SJCRH30 (cell line): ENCODE measurements around the gene GPRIN2. TPM values are rescaled to one million over a fixed set of nuclear protein-coding genes. Genes with fewer than 3 reads are reported as not detected.
"Not testable (repeated sequence)": the region's sequence is repeated elsewhere in the genome, so short reads cannot be mapped to it uniquely, and the experiment has no call there.

Experiments used
- DNase-seq, 2 experiments: peaks; one replicate each; pipeline ENCODE4 v3.0.0-alpha.2; 2015 to 2020
- H3K27ac ChIP-seq: fragments of 250-450 bp; sonication (Bioruptor Pico); 2 replicates; pipeline ENCODE4 v1.5.1; 2020; ENCODE audit warnings: mild to moderate bottlenecking, moderate library complexity
- H3K27me3 ChIP-seq: fragments of 250-450 bp; sonication (Bioruptor Pico); 2 replicates; pipeline ENCODE4 v1.5.1; 2020; ENCODE audit warnings: mild to moderate bottlenecking, moderate library complexity
- H3K36me3 ChIP-seq: fragments of 250-450 bp; sonication (Bioruptor Pico); 2 replicates; pipeline ENCODE4 v1.5.1; 2020; ENCODE audit warnings: mild to moderate bottlenecking, moderate library complexity
- H3K4me1 ChIP-seq: fragments of 250-450 bp; sonication (Bioruptor Pico); 2 replicates; pipeline ENCODE4 v1.5.1; 2020; ENCODE audit warnings: mild to moderate bottlenecking, moderate library complexity
- H3K4me3 ChIP-seq: fragments of 250-450 bp; sonication (Bioruptor Pico); 2 replicates; pipeline ENCODE4 v1.5.1; 2020; ENCODE audit warnings: mild to moderate bottlenecking, moderate library complexity
- H3K9me3 ChIP-seq: fragments of 250-450 bp; sonication (Bioruptor Pico); replicated peaks from 2 replicates; pipeline ENCODE4 v1.5.1; 2020; ENCODE audit warnings: mild to moderate bottlenecking, moderate library complexity
- total RNA-seq: library from RNA; depleted of rRNA; stranded (reverse); fragments of >200 nt; shearing (Covaris generic); gene quantifications from 2 replicates; pipeline ENCODE4 v1.2.3, GENCODE V29; 2014

Gene GPRIN2
- total RNA-seq, 1 experiment from 2014 or later = not detected

- no peaks in the 10 kb centered on the region for H3K9me3 ChIP-seq
- DNase-seq = no peak
- no peaks in the 10 kb centered on the region for H3K4me1 ChIP-seq
- H3K27ac ChIP-seq = no peak overlapping the region
- H3K27me3 ChIP-seq = no peaks in the 10 kb centered on the region
- no peak overlapping the region for H3K4me3 ChIP-seq
- H3K36me3 ChIP-seq = no peaks in the 10 kb centered on the region
Observed at GRCh38 chr10:46538717-46539426, 17.6 kb downstream of the GPRIN2 start.

DNA sequence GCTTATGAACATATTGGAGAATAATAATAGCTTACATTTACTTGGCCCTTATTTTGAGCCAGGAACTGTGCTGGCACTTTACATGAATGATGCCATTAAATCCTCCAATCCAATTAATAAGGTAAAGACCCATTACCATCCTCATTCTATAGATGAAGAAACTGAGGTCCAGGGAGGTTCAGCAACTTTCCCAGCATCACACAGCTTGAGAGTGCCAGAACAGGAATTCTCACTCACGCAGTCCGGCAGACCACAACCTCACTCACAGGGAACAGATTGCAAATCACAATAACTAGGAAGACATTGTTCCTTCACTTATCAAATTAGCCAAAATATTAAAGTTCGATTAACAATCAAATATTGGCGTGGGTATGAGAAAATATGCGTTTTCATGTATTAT is 18.3 kb downstream of the GPRIN2 start:
- no peak for DNase-seq
- Histone ChIP-seq H3K9me3 (no peaks in the 10 kb centered on the region), H3K27me3 (no peaks in the 10 kb centered on the region), H3K36me3 (no peaks in the 10 kb centered on the region), H3K27ac (no peak overlapping the region), H3K4me3 (no peak overlapping the region), H3K4me1 (no peaks in the 10 kb centered on the region)

GRCh38 chr10:46537309-46537708 is 19.1 kb downstream of the GPRIN2 start:
- Histone ChIP-seq H3K27me3 (no peaks in the 10 kb centered on the region), H3K27ac (no peak overlapping the region)
- no peak for DNase-seq

GRCh38 chr10:46536781-46537180 is 19.7 kb downstream of the GPRIN2 start:
- Histone ChIP-seq H3K27me3 (no peaks in the 10 kb centered on the region), H3K4me3 (no peak overlapping the region), H3K36me3 (no peaks in the 10 kb centered on the region), H3K9me3 (no peaks in the 10 kb centered on the region), H3K27ac (no peak overlapping the region), H3K4me1 (no peaks in the 10 kb centered on the region)
- DNase-seq = no peak

More at GRCh38 chr10:46537309-46537708, 19.1 kb downstream of the GPRIN2 start:
- Histone ChIP-seq H3K9me3 (no peaks in the 10 kb centered on the region), H3K36me3 (no peaks in the 10 kb centered on the region), H3K4me3 (no peak overlapping the region), H3K4me1 (no peaks in the 10 kb centered on the region)

DNA sequence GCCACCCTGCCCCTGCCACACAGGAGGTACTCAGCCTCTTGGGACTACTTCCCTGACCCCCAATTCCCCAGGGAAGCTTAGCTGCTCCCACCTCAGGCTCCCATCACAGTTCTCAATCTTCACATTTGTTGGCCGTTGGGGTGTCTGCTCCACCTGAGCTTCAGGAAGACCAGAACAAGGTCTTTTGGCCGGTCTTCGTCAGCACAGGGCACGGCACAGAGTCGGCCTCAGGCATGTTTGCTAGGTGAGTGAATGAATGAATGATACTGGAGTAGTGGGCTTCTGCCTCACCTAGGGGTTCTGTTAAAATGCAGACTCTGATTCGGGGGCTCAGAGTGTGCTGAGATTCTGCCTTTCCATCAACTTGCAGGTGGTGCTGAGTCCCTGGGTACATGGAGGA is 20.3 kb downstream of the GPRIN2 start:
- Histone ChIP-seq H3K4me1 (no peaks in the 10 kb centered on the region), H3K27ac (no peak overlapping the region), H3K36me3 (no peaks in the 10 kb centered on the region), H3K9me3 (no peaks in the 10 kb centered on the region), H3K4me3 (no peak overlapping the region), H3K27me3 (no peaks in the 10 kb centered on the region)
- no peak for DNase-seq

- Histone ChIP-seq H3K36me3 (no peaks in the 10 kb centered on the region), H3K4me1 (no peaks in the 10 kb centered on the region), H3K27me3 (no peaks in the 10 kb centered on the region), H3K4me3 (no peak overlapping the region), H3K9me3 (no peaks in the 10 kb centered on the region), H3K27ac (no peak overlapping the region)
- DNase-seq = no peak
Observed at GRCh38 chr10:46534828-46535524, 21.5 kb downstream of the GPRIN2 start.

DNA sequence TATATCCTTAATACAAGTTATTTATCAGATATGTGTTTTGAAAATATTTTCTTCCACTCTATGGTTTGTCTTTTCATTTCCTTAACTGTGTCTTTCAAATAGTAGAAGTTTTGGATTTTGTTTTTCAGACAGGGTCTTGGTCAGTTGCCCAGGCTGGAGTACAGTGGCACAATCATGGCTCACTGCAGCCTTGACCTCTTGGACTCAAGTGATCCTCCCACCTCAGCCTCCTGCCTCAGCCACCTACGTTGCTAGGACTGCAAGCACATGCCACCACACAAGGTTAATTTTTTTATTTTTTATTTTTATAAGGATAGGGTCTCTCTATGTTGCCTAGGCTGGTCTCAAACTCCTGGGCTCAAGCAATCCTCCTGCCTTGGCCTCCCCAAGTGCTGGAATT is 24.2 kb downstream of the GPRIN2 start:
- not testable (repeated sequence) for H3K4me1 ChIP-seq

DNA sequence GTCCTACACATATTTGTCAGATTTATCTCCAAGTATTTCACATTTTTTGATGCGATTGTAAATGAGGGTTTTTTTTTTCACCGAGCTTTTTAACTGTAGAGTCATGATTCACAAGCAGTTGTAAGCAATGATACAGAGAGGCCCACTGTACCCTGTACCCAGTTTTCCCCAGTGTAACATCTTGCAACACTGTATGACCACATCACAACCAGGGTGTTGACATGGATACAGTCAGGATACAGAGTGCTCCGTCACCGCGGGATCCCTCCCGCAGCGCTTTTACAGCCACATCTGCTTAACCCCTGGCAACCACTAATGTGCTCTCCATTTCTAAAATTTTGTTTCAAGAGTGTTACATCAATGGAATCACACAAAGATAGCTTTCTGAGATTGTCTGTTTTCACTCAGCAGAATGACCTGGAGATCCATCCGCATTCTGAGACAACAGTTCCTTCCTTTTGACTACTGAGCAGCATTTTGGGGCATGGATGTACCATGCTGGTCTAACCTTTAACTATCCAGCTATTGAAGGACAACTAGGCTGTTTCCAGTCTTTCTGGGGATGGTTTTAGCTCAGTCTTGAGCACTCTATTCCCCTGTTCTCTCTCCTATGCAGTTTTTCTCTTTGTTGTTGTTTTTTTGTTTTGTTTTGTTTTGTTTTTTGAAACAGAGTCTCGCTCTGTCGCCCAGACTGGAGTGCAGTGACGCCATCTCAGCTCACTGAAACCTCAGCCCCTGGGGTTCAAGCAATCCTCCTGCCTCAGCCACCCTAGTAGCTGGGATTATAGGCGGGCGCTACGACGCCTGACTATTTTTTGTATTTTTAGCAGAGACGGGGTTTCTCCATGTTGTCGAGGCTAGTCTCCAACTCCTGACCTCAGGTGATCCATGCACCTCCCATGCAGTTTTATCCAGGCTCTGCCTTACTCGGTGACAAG is 25.9 kb downstream of the GPRIN2 start:
- no peak overlapping the region for H3K4me3 ChIP-seq
- no peak overlapping the region for H3K27ac ChIP-seq
- no peaks in the 10 kb centered on the region for H3K4me1 ChIP-seq
- no peaks in the 10 kb centered on the region for H3K27me3 ChIP-seq
- no peak for DNase-seq
- H3K36me3 ChIP-seq = no peaks in the 10 kb centered on the region
- no peaks in the 10 kb centered on the region for H3K9me3 ChIP-seq

More for the DNA sequence above, 24.2 kb downstream of the GPRIN2 start:
- not testable (repeated sequence) for H3K9me3 ChIP-seq, H3K4me3 ChIP-seq, H3K36me3 ChIP-seq, H3K27ac ChIP-seq, DNase-seq, H3K27me3 ChIP-seq

- H3K27me3 ChIP-seq, H3K4me3 ChIP-seq, H3K27ac ChIP-seq, DNase-seq, H3K4me1 ChIP-seq, H3K9me3 ChIP-seq, H3K36me3 ChIP-seq: not testable (repeated sequence)
Observed at GRCh38 chr10:46529742-46530141, 26.7 kb downstream of the GPRIN2 start.

DNA sequence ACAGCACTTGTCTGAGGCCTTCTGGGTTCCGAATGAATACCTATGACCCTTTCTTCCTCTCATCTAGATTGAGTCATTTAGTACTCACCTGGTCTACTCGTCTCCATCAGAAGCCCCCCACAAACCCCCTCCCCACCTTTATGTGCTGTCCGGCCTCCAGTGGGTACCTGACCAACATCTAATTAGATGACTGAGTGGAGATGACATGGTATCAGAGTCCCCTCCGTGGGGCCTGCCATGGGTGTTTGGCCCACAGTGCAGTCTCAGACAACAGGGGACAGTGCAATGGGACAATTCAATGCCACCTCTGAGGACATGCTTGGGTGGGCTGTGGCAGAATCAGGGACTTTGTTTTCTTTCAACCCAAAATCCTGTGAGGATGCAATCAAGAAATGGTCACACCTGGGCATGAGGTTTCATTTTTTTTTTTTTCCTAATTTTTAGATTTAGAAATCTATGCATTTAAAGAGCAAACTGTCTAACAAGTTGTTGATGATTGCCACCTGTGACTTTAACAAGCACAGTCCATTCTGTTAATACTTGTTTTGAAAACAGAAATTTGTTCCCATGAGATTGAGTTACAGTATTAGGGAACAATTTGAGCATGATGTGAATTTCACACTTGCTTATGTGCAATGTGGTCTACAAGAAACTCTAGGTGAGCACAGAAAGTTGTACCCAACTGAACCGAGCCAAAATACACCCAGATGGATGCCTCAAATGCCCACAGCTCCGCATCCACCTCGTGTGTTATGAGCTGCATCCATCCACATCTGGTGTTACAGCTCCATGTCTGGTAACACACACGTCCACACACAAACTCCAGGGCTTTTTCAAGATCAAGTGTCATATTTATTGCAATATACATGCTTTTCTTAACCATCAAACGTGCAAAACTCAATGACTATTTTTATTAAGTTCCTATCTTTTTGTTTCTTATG is 27.5 kb downstream of the GPRIN2 start:
- Histone ChIP-seq H3K27ac (no peak overlapping the region), H3K27me3 (no peaks in the 10 kb centered on the region)

DNA sequence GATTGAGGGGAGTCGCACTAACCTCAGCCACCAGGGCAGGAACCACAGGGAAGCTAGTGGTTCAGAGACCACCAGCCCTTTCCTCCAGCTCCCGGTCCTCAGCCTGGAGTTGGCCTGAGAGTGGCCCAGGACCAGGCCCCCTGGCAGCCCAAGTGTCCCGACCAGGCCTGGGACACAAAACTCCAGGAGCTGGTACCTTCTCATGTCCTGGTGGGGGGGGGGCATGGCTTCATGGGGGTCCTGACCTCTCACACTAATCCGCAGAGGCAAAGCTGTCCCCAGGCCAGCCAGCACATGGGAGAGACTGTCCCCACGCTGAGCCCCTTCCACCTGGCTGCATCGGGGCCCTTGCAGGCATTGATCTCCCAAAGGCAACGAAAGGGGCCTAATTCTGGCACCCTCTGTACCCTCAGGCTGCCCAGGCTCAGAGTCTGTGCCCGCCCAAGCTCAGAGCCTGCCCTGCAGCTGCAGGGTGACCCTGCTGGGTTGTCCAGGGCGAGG is 28.2 kb downstream of the GPRIN2 start:
- no peak for DNase-seq

More for the DNA sequence above, 27.5 kb downstream of the GPRIN2 start:
- H3K36me3 ChIP-seq = no peaks in the 10 kb centered on the region
- no peak for DNase-seq
- H3K9me3 ChIP-seq = no peaks in the 10 kb centered on the region
- peaks cover 10% of the 10 kb centered on the region for H3K4me1 ChIP-seq
- H3K4me3 ChIP-seq = no peak overlapping the region

DNA sequence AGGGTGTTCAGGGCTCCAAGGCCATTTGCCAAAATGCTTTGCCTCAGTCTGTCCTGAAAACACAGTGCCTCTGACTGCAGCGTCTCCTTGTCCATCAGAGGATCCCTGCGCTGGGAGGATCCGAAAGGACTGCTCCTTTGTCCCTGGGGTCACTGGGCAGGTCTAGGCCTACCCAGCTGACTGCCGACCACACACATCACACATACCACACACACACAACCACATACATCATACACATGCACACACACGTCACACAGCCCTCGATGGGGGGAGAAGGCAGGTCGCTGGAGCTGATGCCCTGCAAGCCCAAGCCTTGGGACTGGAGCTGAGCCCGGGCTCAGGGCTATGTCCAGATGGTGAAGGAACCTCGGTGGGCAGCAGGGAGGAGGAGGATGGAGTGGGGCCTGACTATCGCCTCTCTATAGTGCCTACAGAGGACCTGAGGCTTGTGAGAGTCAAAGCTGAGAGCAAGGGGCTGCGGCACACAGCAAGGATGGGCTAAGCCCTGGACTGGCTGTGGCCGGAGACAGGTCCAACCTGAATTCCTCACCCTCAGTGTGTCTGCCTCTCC is 29.1 kb downstream of the GPRIN2 start:
- no peak for DNase-seq
- no peaks in the 10 kb centered on the region for H3K27me3 ChIP-seq
- no peaks in the 10 kb centered on the region for H3K36me3 ChIP-seq
- H3K27ac ChIP-seq = no peak overlapping the region
- H3K4me1 ChIP-seq = peaks cover 19% of the 10 kb centered on the region
- H3K9me3 ChIP-seq = no peaks in the 10 kb centered on the region
- H3K4me3 ChIP-seq = no peak overlapping the region

More for the DNA sequence above, 28.2 kb downstream of the GPRIN2 start:
- Histone ChIP-seq H3K4me3 (no peak overlapping the region), H3K36me3 (no peaks in the 10 kb centered on the region), H3K27ac (no peak overlapping the region), H3K27me3 (no peaks in the 10 kb centered on the region), H3K9me3 (no peaks in the 10 kb centered on the region), H3K4me1 (peaks cover 15% of the 10 kb centered on the region)

- H3K27ac ChIP-seq = no peak overlapping the region
- H3K27me3 ChIP-seq = no peaks in the 10 kb centered on the region
- H3K36me3 ChIP-seq = no peaks in the 10 kb centered on the region
- DNase-seq = no peak
- no peaks in the 10 kb centered on the region for H3K9me3 ChIP-seq
- H3K4me1 ChIP-seq = peaks cover 20% of the 10 kb centered on the region
- no peak overlapping the region for H3K4me3 ChIP-seq
Observed at GRCh38 chr10:46526682-46527038, 29.8 kb downstream of the GPRIN2 start.
